Colon (tissue), 2 donors: ENCODE measurements around the gene IRAK3.
"Not testable (repeated sequence)": the region's sequence is repeated elsewhere in the genome, so short reads cannot be mapped to it uniquely, and the experiment has no call there.

Experiments used
- FAIRE-seq: peaks from 2 replicates; lab custom pipeline; 2012; peaks lifted over from hg19 to GRCh38; lab: Jason Lieb, UNC
- donor health status: control.
- donor health status: control.

The IRAK3 gene

GRCh38 chr12:66262737-66263136, 73.7 kb downstream of the IRAK3 start:
- FAIRE-seq: no peak

- no peak for FAIRE-seq
These were observed 79.5 kb downstream of the IRAK3 start for GRCh38 chr12:66268562-66268961.

GRCh38 chr12:66269142-66269541, 80.1 kb downstream of the IRAK3 start:
- no peak for FAIRE-seq

GRCh38 chr12:66269757-66270383, 80.9 kb downstream of the IRAK3 start:
- FAIRE-seq: no peak

- no peak for FAIRE-seq
These were observed 81.6 kb downstream of the IRAK3 start for GRCh38 chr12:66270613-66271012.

- FAIRE-seq: no peak
These were observed 83.6 kb downstream of the IRAK3 start for GRCh38 chr12:66272650-66273049.

GRCh38 chr12:66273147-66273546, 84.1 kb downstream of the IRAK3 start:
- FAIRE-seq: no peak

GRCh38 chr12:66275040-66275439, 86.0 kb downstream of the IRAK3 start:
- no peak for FAIRE-seq

GRCh38 chr12:66279123-66279712, 90.2 kb downstream of the IRAK3 start:
- FAIRE-seq: no peak

GRCh38 chr12:66280561-66280960, 91.5 kb downstream of the IRAK3 start:
- FAIRE-seq: no peak

- no peak for FAIRE-seq
These were observed 93.2 kb downstream of the IRAK3 start for GRCh38 chr12:66282244-66282643.

- no peak for FAIRE-seq
These were observed 98.3 kb downstream of the IRAK3 start for GRCh38 chr12:66287275-66287674.

- no peak for FAIRE-seq
These were observed 99.1 kb downstream of the IRAK3 start for GRCh38 chr12:66288121-66288520.

- no peak for FAIRE-seq
These were observed 100.5 kb downstream of the IRAK3 start for GRCh38 chr12:66289485-66289884.

GRCh38 chr12:66290716-66291200, 101.7 kb downstream of the IRAK3 start:
- FAIRE-seq: no peak

GRCh38 chr12:66296176-66296683, 107.2 kb downstream of the IRAK3 start:
- FAIRE-seq: no peak

GRCh38 chr12:66297080-66297479, 108.1 kb downstream of the IRAK3 start:
- no peak for FAIRE-seq

GRCh38 chr12:66297923-66298322, 108.9 kb downstream of the IRAK3 start:
- no peak for FAIRE-seq

- FAIRE-seq: peak; percentile 49
These were observed 113.2 kb downstream of the IRAK3 start, which contains the start of gene HELB for GRCh38 chr12:66301944-66302826. Gene HELB (plus strand): TSS chr12:66302493. CDS start chr12:66302604, 111 bp downstream.

- no peak for FAIRE-seq
These were observed 113.8 kb downstream of the IRAK3 start for GRCh38 chr12:66302827-66303169.

- FAIRE-seq: not testable (repeated sequence)
These were observed 114.3 kb downstream of the IRAK3 start for GRCh38 chr12:66303316-66303804.
